Ishikawa (cell line): ENCODE data around the gene TMEM222.

ENCODE experiments used
- CEBPB ChIP-seq: IDR thresholded peaks from 2 replicates; pipeline ENCODE4 v1.6.1; 2012
- CREB1 ChIP-seq: IDR thresholded peaks from 2 replicates; pipeline ENCODE4 v1.6.1; 2012; ENCODE audit warnings: low read depth
- EGR1 ChIP-seq: IDR thresholded peaks from 2 replicates; pipeline ENCODE4 v1.6.1; 2012
- EP300 ChIP-seq: IDR thresholded peaks from 2 replicates; pipeline ENCODE4 v1.6.1; 2012; ENCODE audit warnings: borderline replicate concordance
- FOXM1 ChIP-seq: IDR thresholded peaks from 2 replicates; pipeline ENCODE4 v1.6.1; 2012; ENCODE audit warnings: low read depth, borderline replicate concordance
- NFIC ChIP-seq: IDR thresholded peaks from 2 replicates; pipeline ENCODE4 v1.6.1; 2012
- RAD21 ChIP-seq: IDR thresholded peaks from 2 replicates; pipeline ENCODE4 v1.6.1; 2012; ENCODE audit warnings: low read depth
- TAF1 ChIP-seq: IDR thresholded peaks from 2 replicates; pipeline ENCODE4 v1.6.1; 2012; ENCODE audit warnings: low read depth, mild to moderate bottlenecking
- TCF12 ChIP-seq: IDR thresholded peaks from 2 replicates; pipeline ENCODE4 v1.6.1; 2012; ENCODE audit warnings: low read depth
- TEAD4 ChIP-seq: IDR thresholded peaks from 2 replicates; pipeline ENCODE4 v1.6.1; 2012
- YY1 ChIP-seq: IDR thresholded peaks from 2 replicates; pipeline ENCODE4 v1.6.1; 2012; ENCODE audit warnings: low read depth
- ZBTB7A ChIP-seq: IDR thresholded peaks from 2 replicates; pipeline ENCODE4 v1.6.1; 2012; ENCODE audit warnings: low read depth
- TF ChIP-seq, protein P1 (sequence below): IDR thresholded peaks from 2 replicates; pipeline ENCODE4 v1.6.1; 2012
- TF ChIP-seq, protein P2 (sequence below): IDR thresholded peaks from 2 replicates; pipeline ENCODE4 v1.6.1; 2012
- TF ChIP-seq, protein P3 (sequence below): IDR thresholded peaks from 2 replicates; pipeline ENCODE4 v1.6.1; 2012; ENCODE audit warnings: low read depth, mild to moderate bottlenecking

TMEM222 gene, protein sequence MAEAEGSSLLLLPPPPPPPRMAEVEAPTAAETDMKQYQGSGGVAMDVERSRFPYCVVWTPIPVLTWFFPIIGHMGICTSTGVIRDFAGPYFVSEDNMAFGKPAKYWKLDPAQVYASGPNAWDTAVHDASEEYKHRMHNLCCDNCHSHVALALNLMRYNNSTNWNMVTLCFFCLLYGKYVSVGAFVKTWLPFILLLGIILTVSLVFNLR

DNA sequence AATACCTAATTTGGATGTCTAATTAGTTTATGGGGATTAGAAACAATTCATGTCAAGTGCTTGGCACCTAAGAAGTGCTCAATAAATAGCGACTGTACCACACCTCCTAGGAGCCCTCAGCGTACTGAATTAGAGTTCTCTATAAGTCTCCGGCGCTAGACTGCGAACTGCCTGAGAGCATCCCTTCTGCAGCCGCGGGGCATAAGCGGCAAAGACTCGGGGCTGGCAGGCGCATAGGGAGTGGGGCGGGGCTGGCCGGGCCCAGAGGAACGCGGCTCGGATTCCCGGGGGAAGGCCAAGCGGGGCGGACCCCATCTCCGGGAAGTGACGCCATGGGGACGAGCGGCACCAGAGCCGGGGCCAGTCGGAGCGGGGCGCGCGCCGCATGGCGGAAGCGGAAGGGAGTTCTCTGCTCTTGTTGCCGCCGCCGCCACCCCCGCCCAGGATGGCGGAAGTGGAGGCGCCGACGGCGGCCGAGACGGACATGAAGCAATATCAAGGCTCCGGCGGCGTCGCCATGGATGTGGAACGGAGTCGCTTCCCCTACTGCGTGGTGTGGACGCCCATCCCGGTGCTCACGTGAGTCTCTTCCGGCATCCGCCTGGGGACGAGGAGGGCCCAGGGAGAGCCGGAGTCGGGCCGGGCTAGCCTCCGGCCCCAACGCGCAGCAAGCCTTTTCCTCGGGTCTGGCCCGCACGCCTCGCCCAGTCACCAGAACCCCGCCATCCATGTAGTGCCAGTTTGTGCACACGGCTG, at the start of gene TMEM222:
Gene TMEM222, plus strand, starts transcription at position 351 of the 756 bp plus-strand sequence. Its CDS starts 35 bp downstream, at position 386.
- peak; percentile 95 for TF ChIP-seq CREB1
- 0 out of 2 replicates have a peak, but pooled peaks have one; percentile 38 for TF ChIP-seq ZBTB7A
- TF ChIP-seq FOXM1: peak; percentile 52; the same call in 1 of the 2 replicates
- TF ChIP-seq, protein P1, sequence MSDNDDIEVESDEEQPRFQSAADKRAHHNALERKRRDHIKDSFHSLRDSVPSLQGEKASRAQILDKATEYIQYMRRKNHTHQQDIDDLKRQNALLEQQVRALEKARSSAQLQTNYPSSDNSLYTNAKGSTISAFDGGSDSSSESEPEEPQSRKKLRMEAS: peak; percentile 92
- TF ChIP-seq YY1: peak; percentile 85
- TF ChIP-seq TCF12: peak; percentile 89
- TF ChIP-seq EGR1: peak; percentile 84
- TF ChIP-seq NFIC: peak; percentile 57
- peak; percentile 90 for TF ChIP-seq TAF1
- peak; percentile 68; the same call in 1 of the 2 replicates for TF ChIP-seq CEBPB
- TF ChIP-seq, protein P2, sequence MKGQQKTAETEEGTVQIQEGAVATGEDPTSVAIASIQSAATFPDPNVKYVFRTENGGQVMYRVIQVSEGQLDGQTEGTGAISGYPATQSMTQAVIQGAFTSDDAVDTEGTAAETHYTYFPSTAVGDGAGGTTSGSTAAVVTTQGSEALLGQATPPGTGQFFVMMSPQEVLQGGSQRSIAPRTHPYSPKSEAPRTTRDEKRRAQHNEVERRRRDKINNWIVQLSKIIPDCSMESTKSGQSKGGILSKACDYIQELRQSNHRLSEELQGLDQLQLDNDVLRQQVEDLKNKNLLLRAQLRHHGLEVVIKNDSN: peak; percentile 63
- TF ChIP-seq EP300: no peak; the same call in 1 of the 2 replicates
- TF ChIP-seq RAD21: 0 out of 2 replicates have a peak, but pooled peaks have one; percentile 9
- TF ChIP-seq, protein P3, sequence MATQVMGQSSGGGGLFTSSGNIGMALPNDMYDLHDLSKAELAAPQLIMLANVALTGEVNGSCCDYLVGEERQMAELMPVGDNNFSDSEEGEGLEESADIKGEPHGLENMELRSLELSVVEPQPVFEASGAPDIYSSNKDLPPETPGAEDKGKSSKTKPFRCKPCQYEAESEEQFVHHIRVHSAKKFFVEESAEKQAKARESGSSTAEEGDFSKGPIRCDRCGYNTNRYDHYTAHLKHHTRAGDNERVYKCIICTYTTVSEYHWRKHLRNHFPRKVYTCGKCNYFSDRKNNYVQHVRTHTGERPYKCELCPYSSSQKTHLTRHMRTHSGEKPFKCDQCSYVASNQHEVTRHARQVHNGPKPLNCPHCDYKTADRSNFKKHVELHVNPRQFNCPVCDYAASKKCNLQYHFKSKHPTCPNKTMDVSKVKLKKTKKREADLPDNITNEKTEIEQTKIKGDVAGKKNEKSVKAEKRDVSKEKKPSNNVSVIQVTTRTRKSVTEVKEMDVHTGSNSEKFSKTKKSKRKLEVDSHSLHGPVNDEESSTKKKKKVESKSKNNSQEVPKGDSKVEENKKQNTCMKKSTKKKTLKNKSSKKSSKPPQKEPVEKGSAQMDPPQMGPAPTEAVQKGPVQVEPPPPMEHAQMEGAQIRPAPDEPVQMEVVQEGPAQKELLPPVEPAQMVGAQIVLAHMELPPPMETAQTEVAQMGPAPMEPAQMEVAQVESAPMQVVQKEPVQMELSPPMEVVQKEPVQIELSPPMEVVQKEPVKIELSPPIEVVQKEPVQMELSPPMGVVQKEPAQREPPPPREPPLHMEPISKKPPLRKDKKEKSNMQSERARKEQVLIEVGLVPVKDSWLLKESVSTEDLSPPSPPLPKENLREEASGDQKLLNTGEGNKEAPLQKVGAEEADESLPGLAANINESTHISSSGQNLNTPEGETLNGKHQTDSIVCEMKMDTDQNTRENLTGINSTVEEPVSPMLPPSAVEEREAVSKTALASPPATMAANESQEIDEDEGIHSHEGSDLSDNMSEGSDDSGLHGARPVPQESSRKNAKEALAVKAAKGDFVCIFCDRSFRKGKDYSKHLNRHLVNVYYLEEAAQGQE: no peak
- TF ChIP-seq TEAD4: peak; percentile 60

DNA sequence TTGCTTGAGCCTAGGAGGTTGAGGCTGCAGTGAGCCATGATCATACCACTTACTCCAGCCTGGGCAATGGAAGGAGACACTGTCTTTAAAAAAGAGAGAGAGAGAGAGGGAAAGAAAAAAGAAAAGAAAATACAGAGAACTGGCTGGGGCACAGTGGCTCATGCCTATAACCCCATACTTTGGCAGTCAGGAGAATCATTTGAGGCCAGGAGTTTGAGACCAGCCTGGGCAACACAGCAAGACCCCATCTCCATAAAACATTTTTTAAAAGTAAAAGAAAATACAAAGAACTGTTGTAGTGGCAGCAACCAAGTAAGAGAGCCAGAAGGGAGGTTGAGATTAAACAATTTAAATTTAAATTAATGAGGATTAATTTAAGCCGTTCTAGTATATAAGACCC, 47.8 kb upstream of the TMEM222 start:
- no peak for TF ChIP-seq TAF1
- TF ChIP-seq, protein P1: no peak
- TF ChIP-seq TCF12: no peak
- TF ChIP-seq NFIC: no peak
- TF ChIP-seq CEBPB: no peak
- TF ChIP-seq, protein P2: no peak
- TF ChIP-seq CREB1: no peak

DNA sequence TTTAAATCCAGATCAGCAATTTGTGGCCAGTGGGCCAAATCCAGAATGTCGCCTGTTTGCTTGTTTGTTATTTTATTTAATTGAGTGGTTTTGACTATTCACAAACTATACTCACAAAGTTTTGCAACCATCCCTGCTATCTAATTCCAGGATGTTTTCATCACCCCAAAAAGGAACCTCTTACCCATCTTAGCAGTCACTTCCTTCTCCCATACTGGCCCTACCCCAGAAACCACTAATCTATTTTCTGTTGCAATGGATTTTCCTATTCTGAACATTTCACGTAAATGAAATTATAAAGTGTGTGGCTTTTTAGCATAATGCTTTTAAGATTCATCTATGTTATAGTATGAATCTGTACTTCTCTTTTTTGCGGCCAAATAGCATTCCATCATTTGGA, 46.3 kb upstream of the TMEM222 start:
- no peak for TF ChIP-seq CEBPB
- TF ChIP-seq RAD21: no peak
- TF ChIP-seq EGR1: no peak
- TF ChIP-seq YY1: no peak
- no peak for TF ChIP-seq CREB1
- TF ChIP-seq, protein P1: no peak
- no peak for TF ChIP-seq NFIC
- TF ChIP-seq ZBTB7A: no peak
- TF ChIP-seq TEAD4: no peak
- TF ChIP-seq, protein P2: no peak
- TF ChIP-seq, protein P3: no peak

DNA sequence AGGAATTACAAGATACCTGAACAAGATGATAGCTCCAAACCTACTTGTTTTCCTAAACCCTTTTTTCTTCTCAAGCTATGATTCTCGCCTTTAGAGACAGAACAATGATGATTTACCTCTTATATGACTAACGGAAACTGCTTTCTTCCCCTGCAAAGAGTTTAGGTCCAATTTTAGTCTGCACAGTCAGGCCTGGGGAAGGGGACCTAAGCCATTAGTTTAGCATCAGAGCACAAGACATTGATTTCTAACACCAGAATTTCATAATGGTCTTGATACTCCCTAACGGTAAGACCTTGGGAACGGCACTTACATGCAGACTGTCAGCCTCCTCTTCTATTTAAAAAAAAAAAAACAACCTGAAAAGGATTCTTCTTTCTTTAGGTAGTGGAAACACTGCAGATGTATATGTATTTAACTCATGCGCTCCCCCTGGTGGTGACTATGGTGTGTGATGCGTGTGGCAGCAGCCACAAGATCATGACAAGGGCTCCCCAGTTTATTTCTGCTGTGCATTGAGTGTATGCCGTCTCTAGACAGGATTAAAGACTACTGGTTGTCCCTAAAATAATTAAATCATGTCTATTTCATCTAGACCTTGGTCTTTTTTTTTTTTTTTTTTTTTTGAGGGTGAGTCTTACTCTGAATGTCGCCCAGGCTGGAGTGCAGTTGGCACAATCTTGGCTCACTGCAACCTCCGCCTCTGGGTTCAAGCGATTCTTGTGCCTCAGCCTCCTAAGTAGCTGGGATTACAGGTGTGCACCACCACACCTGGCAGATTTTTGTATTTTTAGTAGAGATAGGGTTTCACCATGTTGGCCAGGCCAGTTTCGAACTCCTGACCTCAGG, 37.3 kb upstream of the TMEM222 start:
- TF ChIP-seq, protein P2: no peak
- TF ChIP-seq RAD21: peak; percentile 76
- no peak for TF ChIP-seq TAF1
- TF ChIP-seq, protein P1: no peak
- TF ChIP-seq CEBPB: no peak
- no peak for TF ChIP-seq ZBTB7A
